DMS 273 (cell line): ENCODE results near the gene SNN.
A peak's percentile ranks its signal among the peaks of the same experiment; 100 is the strongest.

ENCODE experiments used
- DNase-seq: peaks from one replicate; lab custom pipeline; 2025; ENCODE audit not compliant: unreplicated experiment; lab: John Stamatoyannopoulos, UW

SNN gene

DNA sequence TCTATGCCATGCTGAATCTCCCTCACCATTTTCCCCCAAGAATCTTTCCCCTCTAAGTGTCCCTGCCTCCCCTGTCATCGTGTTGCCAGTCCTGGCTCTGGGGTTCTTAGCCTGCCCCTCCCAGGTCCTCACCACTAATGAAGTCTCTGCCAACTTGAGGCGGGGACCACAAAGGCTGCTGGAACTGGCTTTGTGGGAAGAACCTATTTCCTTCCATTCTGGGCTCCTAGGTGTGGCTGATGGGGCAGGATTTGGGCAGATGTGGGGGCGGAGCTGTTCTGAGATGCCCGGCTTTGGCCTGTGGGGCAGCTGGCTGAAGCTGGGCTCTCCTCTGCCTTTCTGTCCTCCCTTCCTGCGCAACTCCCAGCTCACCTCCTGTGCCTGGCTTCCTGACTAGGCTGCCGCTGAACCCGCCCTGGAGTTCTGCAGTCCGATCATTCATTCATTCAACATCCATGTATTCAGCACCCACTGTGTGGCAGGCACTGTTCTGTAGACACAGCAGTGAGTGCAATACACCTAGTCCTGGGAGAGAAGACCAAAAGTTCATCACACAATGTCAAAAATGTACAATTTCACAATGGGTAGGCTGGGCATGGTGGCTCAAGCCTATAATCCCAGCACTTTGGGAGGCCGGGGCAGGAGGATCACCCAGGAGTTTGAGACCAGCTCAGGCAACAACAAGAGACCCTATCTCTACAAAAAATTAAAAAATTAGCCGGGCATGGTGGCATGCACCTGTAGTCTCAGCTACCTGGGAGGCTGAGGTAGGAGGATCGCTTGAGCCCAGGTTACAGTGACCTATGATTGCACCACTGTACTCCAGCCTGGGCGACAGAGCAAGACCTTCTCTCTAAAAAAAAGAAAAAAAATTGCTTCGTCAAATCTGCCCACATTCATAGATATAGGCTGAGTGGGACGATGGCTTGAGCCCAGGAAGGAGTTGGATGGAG is 1.9 kb upstream of the SNN start:
- DNase-seq = peak; percentile 65

DNA sequence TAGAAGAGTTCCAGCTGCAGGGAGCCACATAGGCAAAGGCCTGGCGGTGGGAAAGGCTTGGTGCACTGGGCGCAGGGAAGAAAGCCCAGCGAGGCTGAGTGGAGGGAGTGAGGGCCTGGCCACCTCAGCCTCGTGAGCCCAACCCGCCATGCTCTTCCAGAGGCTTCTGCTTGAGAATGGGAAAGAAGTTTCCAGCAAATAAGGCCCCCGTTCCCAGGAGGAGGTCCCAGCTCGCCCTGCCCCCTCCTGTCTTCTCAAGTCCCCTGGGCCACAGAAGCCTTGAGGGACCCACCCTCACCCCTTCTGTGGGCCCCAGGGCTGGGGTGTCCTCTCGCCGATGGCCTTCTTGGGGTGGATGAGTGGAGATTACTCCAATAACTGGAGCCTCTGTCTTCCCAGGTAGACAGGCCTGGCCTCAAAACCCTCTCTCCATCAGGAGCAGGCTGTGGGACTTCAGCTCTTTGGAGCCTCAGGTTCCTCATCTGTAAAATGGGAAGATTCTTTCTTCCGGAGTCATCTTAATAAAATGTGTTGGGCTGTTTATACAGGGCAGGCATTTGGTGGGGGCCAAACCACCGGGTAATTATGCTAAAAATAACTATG is 933 bp upstream of the SNN start:
- peak; percentile 28 for DNase-seq

DNA sequence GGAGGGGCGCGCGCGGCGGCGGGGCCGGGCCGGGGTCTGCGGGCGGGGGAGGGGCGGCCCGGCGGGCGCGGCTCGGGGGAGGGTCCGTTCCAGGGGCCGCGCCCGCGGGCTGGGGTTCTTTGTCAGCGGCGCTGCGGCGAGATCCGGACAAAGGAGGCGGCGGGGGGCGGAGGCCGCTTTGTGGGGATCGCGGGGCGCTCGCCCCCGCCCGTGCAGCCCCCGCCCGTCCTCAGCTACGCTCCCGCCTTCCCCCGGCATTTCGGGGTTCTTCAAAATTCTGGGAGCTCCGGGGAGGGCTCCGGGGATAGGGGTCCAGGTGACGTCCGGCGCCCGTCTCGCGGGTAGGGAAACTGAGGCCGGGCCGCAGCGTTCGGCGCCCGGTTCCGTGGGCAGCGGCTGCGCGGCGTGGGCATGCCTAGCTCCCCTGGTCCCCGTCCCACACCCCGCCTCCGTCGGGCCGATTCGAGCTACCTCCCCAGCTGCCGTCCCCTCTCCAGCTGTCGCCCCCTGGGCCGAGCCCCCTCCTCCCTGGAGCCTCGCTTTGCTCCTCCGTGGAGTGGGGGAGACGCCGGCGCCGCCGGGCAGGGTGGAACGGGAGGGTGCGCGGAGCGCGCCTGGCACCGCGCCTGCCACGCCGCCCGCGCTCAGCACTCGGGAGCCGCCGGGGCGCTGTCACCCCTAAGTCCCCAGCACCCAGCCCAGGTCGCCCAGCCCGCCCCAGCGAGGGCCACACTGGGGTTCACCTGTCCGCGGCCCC is 546 bp downstream of the SNN start:
- peak; percentile 49 for DNase-seq

DNA sequence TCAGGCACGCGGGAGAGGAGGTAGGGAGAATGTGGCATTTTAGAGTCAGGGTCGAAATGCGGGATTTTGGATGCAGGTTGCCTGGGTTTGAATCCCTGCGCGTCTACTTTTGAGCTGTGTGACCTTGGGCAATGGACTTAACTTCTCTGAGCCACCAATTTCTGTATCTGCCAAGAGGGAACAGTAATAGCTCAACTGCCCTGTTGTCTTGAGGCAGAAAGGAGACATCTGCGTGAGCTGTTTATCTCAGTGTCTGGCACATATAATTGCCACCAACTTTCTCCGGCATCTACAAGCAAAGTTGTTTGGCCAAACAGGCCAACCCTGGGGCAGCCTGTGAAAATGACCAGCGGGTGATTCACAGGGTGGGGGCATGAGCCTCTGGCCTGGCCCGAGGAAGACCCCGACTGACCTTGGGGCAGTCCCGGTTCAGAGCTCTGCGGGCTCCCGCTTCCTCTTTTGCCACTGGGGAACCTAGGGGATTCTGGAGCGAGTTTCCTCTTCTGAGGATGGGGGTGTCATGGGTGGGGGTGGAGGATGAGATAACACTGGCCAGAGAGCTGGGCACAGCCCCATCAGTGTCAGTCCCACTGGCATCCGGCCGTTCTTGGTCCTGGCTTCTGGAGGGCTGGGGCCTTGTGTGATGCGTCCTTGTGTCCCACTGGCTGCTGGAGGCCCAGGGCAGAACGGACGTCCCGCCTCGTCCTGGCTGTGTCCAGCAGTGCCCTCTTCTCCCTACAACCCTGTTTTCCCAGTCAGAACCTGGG is 1.3 kb downstream of the SNN start:
- DNase-seq = peak; percentile 45

DNA sequence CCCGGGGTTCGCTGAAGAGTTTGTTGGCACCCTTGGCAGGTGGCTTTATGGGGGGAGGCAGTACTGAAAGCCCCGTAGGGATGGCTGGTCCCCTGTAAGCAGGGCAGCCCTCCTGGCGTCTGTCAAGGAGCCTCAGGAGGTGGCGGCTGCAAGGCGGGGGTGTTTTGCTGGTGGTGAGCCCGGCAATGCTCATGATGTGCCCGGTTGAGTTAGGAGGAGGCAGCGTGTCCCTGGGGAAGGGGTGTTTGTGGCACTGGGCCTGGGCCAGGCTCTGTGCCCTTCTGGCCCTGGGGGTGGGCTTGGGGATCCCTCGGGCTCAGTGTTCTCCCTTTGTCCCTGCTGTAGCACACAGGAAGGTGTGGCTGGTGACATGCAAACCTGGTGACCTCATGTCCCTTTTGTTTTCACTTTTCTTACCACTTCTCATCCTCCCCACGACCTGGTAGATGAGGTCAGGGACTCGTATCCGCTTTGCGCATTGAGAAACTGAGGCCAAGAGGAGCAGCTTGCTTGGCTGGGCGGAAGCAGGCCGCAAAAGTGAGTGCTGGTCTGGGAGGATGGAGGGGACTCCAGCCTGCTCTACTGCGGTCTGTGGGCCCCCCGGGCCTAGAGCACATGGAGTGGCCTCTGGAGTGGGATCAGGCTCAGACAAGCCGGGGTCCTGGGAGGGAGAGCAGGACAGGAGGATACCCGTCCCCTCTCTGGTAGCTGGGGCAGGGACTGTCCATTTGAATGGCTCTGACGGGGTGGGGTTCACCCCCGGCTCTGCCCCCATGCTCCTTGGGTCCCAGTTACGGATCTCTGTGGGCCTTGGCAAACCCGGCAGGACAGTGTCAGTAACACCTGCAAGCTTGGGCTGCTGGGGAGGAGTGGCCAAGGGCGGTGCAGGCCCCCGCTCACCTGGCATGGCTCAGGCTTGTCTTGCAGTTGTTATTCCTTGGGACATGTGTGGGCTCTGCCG is 2.2 kb downstream of the SNN start:
- peak; percentile 39 for DNase-seq

DNA sequence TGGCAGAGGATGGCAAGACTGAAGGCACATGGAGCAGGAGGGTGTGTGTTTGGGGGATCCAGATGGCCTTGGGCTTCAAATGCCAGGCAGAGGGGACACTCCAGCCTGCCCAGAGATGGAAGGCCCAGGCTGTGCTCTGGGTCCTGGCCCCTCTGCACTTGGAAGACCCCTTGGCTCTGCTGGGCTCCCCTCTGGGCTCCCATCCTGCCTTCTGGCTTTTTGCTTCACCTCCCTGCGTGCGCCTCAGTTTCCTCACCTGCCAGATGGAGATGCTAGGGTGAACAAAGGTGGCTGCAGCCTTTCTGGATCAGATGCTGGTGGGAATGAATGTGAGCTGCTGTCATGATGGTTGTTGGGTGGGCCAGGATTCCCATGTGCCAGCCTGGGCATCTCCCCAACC is 3.0 kb downstream of the SNN start:
- no peak for DNase-seq

DNA sequence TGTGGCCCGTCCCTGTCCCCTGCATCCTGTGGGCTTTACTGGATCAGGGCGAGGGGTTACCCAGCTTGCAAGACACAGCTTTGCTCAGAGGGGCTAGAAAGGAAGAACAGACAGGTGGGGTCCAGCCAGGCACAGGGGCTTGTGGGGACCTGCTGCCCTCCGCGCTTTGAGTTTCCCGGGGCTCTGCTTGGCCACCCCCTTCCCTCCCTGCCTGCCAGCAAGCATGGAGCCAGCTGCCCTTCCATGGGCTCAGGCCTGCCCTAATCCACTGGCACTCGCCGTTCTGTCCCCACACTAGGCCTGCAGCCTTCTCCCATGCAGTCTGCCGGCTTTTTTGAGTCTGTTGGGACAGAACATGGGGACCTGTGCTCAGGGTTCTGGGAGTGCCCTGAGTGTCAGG is 3.4 kb downstream of the SNN start:
- no peak for DNase-seq

DNA sequence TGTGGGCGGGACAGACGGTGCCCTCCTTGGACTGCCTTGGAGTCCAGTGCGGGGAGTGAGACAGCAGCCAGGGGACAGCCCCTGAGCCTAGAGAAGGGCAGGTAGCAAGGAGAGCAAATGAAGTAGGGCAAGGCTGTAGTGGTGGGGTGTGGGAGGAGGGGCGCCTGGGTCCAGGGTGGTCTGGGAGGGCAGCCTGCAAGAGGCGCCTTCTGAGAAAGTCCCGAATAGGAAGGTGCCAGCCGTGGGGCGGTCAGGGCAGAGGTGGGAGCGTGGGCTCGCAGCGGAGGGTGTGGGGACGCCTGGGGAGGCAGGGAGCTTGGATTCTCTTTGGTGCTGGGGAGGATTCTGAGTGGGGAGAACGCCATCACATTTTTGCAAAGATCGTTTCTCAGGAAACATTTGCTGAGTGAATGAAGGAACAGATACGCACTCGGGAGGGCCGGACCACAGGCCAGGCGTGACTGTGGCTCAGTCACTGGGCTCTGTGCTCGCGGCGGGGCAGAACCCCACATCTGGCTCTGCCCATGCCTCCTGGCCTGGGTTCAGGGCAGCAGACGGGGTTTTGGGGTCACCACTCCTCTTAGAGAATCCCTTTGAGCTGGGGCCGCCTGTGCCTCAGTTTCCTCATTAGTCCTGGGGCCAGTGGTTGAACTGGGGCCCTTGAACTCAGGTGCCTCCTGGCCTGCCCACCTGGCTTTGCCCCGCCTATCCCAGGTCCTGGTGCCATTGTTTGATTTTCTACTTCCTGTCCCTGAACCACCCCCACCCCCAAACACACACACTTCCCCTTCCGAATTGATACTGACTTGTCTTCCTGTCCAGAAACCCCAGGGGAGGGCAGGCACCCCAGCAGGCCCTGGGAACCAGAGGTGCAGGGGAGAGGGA is 4.2 kb downstream of the SNN start:
- no peak for DNase-seq

DNA sequence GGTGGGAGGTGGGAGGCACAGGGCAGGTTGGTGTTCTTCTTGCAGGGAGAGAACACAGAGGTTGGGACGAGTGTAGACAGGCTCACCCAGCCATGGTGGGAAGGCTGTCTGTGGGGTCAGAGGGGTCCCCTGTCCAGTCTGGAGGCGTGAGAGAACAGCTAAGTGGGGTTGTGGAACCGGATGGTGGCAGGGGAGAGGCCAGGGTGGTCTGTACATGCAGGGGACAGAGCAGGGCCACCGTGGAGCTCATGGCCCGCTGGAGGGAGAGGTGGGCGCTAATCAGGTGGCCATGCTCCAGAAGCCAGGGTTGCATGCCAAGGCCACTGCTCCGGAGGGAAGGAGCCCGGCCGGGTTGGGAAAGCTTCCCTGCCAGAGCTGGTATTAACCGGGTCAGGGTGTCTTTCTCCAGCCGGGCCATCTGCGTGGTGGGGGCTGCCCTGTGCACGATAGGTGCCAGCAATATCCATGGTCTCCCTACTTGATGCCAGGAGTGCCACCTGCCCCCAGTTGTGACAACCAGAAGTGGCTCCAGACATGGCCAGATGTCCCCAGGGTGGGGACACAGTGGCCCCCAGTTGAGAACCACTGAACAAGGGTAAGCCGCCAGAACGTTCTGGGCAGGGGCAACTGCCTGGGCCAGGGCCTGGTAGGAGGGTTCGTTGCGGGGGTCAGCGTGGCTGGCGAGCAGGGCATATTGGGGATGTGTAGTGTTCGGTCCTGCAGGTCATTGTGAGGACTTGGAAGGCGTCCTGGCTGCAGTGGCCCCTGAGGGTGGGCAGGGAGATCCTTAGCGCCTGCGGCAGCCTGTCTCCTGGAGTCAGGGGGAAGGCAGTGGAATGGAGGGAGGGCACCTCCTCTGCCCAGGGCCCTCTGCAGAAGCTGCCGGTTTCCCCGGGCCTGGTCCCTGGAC is 5.1 kb downstream of the SNN start:
- DNase-seq = peak; percentile 41

DNA sequence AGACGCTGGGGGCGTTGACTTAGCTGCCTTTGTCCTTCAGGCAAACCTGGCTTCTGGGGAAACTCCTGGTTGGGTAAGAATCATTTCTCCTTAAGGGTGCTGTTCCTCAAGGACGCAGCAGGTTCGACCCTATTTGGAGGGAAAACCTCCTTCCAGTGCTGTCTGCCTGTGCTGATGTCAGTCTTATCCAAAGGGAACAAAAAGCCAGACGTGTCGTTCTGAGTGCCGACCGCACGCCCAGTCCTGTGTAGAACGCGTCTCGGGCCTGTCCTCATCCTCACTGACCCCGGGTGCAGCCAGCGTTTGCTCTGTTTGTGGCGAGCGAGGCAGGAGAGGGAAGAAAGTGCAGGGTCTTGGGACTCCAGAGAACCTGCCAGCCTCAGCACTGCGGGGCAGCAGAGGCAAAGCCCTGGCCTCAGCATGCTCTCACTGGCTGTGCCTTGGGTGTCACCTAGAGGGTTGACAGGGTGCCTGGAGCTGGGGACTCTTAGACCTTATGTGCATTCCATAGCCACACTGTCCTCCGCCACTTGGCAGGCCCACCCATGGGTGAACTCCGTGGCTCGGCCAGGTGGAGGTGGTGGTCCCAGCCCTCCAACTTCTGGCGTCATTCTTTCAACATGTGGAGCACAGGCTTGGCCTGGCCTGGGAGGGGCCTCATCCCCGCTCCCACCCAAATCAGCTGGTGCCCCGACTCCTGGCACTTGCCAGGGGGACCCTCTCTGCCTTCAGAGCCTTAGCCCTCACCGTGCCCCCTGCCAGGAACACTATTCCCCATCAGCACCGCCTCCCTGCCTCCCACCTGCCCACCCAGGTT is 6.0 kb downstream of the SNN start:
- DNase-seq = peak; percentile 35

DNA sequence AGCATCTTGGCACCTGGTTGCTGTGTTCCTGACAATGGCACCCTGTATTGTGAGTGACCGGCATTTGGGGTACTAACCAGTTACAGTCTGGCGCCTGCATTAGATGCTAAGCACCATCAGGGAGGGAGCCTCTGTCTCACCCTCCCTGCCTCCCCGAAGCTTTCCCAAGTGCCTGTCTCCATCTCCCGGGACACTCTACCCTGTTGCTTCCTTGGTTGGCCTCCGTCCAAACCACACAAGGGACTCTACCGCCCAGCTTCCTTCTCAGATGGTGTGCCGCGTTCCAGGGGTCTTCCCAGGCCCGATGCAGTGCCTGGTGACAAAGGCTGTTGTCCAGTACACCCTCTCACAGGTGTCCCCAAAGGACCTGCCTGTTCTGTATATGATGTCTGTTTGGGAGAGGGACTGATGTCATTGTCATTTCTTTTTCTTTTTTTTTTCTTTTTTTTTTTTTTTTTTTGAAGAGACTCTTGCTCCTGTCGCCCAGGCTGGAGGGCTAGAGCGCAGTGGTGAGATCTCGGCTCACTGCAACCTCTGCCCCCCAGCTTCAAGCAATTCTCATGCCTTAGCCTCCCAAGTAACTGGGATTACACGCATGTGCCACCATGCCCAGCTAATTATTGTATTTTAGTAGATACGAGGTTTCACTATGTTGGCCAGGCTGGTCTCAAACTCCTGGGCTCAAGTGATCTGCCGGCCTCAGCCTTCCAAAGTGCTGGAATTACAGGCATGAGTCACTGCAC is 6.7 kb downstream of the SNN start:
- peak; percentile 73 for DNase-seq

DNA sequence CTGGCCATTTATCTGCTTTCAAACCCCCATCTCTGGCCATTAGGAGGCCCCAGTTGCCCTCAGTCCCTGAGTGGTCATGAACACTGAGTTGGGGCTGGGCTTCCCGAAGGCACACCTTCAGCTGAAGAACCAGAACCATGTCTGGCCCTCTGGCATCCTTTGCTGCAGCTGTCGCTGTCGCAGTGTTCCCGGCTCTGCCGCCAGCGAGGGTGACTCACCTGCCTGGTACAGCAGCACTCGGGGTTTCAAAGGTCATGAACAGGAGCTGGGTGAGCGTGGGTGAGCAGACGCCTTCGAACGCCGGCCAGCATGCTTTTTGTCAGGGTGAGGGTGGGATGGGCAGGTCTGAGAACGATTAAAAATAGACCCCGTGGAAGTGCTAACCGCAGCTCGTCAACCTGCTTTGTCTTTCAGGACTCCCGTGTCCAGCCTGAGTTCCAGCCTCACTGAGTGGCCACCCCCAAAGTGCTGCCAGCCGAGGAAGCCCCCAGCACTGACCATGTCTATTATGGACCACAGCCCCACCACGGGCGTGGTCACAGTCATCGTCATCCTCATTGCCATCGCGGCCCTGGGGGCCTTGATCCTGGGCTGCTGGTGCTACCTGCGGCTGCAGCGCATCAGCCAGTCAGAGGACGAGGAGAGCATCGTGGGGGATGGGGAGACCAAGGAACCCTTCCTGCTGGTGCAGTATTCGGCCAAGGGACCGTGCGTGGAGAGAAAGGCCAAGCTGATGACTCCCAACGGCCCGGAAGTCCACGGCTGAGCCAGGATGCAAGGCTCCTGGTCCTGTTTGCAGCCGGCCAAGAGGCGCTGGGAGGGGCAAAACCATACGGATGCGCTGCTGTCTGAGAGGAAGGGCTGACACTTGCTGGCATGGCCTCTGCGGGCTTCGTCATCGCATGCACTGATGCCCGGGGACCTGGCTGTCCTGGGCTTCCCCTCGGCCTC is 7.6 kb downstream of the SNN start:
- DNase-seq = peak; percentile 59

DNA sequence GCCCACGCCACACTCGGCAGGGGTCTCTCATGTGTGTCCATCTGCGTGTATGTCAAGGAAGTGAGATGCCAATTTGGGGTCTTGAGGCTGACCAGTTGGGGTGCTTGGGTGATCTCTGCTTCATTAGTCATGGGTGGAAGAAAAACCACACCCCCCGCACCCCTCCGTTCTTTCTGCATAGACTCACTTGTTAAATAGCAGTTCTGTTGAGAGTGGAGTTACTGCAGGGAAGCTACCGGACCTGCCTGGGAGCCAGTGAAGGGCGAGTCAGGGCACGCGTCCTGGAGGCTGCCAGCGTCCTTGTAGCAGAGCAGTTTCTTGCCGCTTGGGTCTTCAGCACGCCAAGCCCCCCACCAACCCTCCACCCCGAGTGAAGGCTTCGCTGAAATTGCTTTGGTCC is 8.5 kb downstream of the SNN start:
- peak; percentile 39 for DNase-seq

DNA sequence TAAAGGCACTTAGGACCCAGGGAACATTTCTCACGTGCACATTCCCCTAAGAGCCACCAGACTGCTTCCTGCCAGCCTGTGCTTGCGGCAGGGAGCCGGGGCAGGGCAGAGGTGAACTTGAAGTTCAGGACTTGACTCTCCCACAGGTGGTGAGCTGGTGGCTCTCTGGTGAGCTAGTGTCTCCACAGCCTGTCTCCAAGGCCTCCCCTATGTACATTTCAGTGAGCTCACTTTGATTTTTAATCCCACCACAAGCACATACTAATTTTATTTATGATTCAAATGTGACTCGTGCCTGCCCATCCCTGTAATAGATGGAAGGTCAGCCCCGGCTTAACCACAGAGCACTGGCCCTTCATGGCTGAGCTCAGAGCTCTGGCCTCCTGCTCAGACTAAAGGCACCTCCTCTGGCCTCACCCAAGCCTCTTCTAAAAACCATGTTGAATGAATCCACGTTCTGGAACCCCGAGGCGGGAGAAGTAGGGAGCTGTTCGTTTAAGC is 9.2 kb downstream of the SNN start:
- peak; percentile 31 for DNase-seq
